PC-9 (cell line): ENCODE measurements around the gene SPRTN.

Experiments
- EZH2 ChIP-seq: fragments of 200-600 bp; sonication (generic); IDR thresholded peaks from 2 replicates; pipeline ENCODE4 v1.8.0; 2017; ENCODE audit warnings: antibody characterized with exemption, low read depth
- TF ChIP-seq, protein P1 (sequence below): fragments of 200-600 bp; sonication (generic); conservative IDR thresholded peaks from 2 replicates; pipeline ENCODE4 v1.6.1; 2017; ENCODE audit warnings: mixed run types, antibody characterized with exemption, mild to moderate bottlenecking, moderate library complexity

DNA sequence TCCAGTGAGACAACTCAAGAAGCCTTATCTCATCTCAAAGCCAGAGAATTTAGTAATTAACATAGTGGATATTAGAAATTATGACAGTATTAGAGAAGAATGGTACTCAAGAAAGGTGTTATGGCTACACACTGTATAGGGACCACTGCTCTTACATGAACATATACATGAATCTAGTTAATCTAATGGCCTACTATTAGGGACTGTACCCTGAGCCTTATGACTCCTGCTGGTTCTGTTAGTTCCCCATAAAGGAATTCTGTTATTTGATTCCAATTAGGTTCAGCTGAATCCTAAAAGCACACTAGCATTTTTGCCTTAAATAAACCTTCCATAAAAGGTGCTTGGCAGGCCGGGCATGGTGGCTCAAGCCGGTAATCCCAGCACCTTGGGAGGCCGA is 44.3 kb downstream of the SPRTN start:
- TF ChIP-seq, protein P1, sequence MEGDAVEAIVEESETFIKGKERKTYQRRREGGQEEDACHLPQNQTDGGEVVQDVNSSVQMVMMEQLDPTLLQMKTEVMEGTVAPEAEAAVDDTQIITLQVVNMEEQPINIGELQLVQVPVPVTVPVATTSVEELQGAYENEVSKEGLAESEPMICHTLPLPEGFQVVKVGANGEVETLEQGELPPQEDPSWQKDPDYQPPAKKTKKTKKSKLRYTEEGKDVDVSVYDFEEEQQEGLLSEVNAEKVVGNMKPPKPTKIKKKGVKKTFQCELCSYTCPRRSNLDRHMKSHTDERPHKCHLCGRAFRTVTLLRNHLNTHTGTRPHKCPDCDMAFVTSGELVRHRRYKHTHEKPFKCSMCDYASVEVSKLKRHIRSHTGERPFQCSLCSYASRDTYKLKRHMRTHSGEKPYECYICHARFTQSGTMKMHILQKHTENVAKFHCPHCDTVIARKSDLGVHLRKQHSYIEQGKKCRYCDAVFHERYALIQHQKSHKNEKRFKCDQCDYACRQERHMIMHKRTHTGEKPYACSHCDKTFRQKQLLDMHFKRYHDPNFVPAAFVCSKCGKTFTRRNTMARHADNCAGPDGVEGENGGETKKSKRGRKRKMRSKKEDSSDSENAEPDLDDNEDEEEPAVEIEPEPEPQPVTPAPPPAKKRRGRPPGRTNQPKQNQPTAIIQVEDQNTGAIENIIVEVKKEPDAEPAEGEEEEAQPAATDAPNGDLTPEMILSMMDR = no peak
- no peak for TF ChIP-seq EZH2
